WTC11 (cell line): ENCODE data around the gene SAE1. TPM values are rescaled to one million over a fixed set of nuclear protein-coding genes. Genes with fewer than 3 reads are reported as not detected.

Source experiments
- ARID4B ChIP-seq: sonication (generic); formaldehyde crosslinking; IDR thresholded peaks from 2 replicates; pipeline ENCODE4 v1.8.0; 2023; ENCODE audit warnings: missing genetic modification reagents, mild to moderate bottlenecking, borderline replicate concordance
- ESRRA ChIP-seq: sonication (generic); formaldehyde crosslinking; IDR thresholded peaks from 2 replicates; pipeline ENCODE4 v1.8.1; 2022; ENCODE audit warnings: mild to moderate bottlenecking, missing genetic modification reagents, borderline replicate concordance
- FOXK1 ChIP-seq: sonication (generic); formaldehyde crosslinking; IDR thresholded peaks from 2 replicates; pipeline ENCODE4 v1.8.0; 2022; ENCODE audit warnings: mild to moderate bottlenecking, moderate library complexity, missing genetic modification reagents
- FOXP4 ChIP-seq: sonication (generic); formaldehyde crosslinking; IDR thresholded peaks from 2 replicates; pipeline ENCODE4 v1.8.0; 2022; ENCODE audit warnings: mild to moderate bottlenecking, missing genetic modification reagents
- IRF1 ChIP-seq: sonication (generic); formaldehyde crosslinking; IDR thresholded peaks from 2 replicates; pipeline ENCODE4 v1.8.0; 2023; ENCODE audit warnings: missing genetic modification reagents
- JAZF1 ChIP-seq: fragments of 250-450 bp; sonication (Bioruptor Pico); IDR thresholded peaks from 2 replicates; pipeline ENCODE4 v1.9.0; 2021; ENCODE audit warnings: moderate library complexity, mild to moderate bottlenecking, inconsistent platforms
- MAX ChIP-seq: sonication (generic); formaldehyde crosslinking; IDR thresholded peaks from 2 replicates; pipeline ENCODE4 v1.8.0; 2022; ENCODE audit warnings: mild to moderate bottlenecking, missing genetic modification reagents
- MYBL2 ChIP-seq: sonication (generic); formaldehyde crosslinking; IDR thresholded peaks from 2 replicates; pipeline ENCODE4 v1.8.1; 2023; ENCODE audit warnings: mild to moderate bottlenecking, moderate library complexity, missing genetic modification reagents
- OVOL2 ChIP-seq: fragments of 250-450 bp; sonication (Bioruptor Pico); IDR thresholded peaks from 2 replicates; pipeline ENCODE4 v1.9.0; 2021; ENCODE audit warnings: mild to moderate bottlenecking, borderline replicate concordance
- SMAD3 ChIP-seq: sonication (generic); formaldehyde crosslinking; IDR thresholded peaks from 2 replicates; pipeline ENCODE4 v1.8.0; 2022; ENCODE audit warnings: missing genetic modification reagents, mild to moderate bottlenecking, borderline replicate concordance
- SP1 ChIP-seq: sonication (generic); formaldehyde crosslinking; conservative IDR thresholded peaks from 2 replicates; pipeline ENCODE4 v1.8.1; 2022; ENCODE audit warnings: missing genetic modification reagents
- STAT6 ChIP-seq: sonication (generic); formaldehyde crosslinking; conservative IDR thresholded peaks from 2 replicates; pipeline ENCODE4 v1.8.1; 2023; ENCODE audit warnings: mild to moderate bottlenecking, low read depth, missing genetic modification reagents, moderate library complexity
- USF2 ChIP-seq: sonication (generic); formaldehyde crosslinking; IDR thresholded peaks from 2 replicates; pipeline ENCODE4 v1.8.1; 2023; ENCODE audit warnings: mild to moderate bottlenecking, missing genetic modification reagents, moderate library complexity
- ZNF121 ChIP-seq: sonication (generic); formaldehyde crosslinking; IDR thresholded peaks from 2 replicates; pipeline ENCODE4 v1.8.0; 2023; ENCODE audit warnings: missing genetic modification reagents
- ZNF138 ChIP-seq: sonication (generic); formaldehyde crosslinking; conservative IDR thresholded peaks from 2 replicates; pipeline ENCODE4 v1.8.1; 2022; ENCODE audit warnings: mild to moderate bottlenecking, moderate library complexity, missing genetic modification reagents
- total RNA-seq: library from RNA; stranded (reverse); gene quantifications from 3 replicates; pipeline ENCODE4 v1.2.3, GENCODE V29; 2021
- TF ChIP-seq, protein P1 (sequence below): sonication (generic); formaldehyde crosslinking; IDR thresholded peaks from 2 replicates; pipeline ENCODE4 v1.8.1; 2022; ENCODE audit warnings: low read depth, missing genetic modification reagents, borderline replicate concordance
- TF ChIP-seq, protein P2 (sequence below): fragments of 250-450 bp; sonication (Bioruptor Pico); conservative IDR thresholded peaks from 2 replicates; pipeline ENCODE4 v1.9.0; 2021; ENCODE audit warnings: mild to moderate bottlenecking
- TF ChIP-seq, protein P3 (sequence below): sonication (generic); formaldehyde crosslinking; IDR thresholded peaks from 2 replicates; pipeline ENCODE4 v1.8.1; 2023; ENCODE audit warnings: mild to moderate bottlenecking, missing genetic modification reagents, borderline replicate concordance

The SAE1 gene
- total RNA-seq, 1 experiment from 2014 or later: 224 TPM

GRCh38 chr19:47231215-47232054 lies 100.8 kb downstream of the SAE1 start (continued):
- TF ChIP-seq ARID4B (CRISPR knock-in tag): 0 out of 2 replicates have a peak, but pooled peaks have one; percentile 29
- TF ChIP-seq, protein P1, sequence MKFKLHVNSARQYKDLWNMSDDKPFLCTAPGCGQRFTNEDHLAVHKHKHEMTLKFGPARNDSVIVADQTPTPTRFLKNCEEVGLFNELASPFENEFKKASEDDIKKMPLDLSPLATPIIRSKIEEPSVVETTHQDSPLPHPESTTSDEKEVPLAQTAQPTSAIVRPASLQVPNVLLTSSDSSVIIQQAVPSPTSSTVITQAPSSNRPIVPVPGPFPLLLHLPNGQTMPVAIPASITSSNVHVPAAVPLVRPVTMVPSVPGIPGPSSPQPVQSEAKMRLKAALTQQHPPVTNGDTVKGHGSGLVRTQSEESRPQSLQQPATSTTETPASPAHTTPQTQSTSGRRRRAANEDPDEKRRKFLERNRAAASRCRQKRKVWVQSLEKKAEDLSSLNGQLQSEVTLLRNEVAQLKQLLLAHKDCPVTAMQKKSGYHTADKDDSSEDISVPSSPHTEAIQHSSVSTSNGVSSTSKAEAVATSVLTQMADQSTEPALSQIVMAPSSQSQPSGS (CRISPR knock-in tag): no peak
- TF ChIP-seq SMAD3 (CRISPR knock-in tag): no peak
- no peak for TF ChIP-seq FOXP4
- peak; percentile 58; the same call in 1 of the 2 replicates for TF ChIP-seq MAX (CRISPR knock-in tag)
- TF ChIP-seq, protein P2, sequence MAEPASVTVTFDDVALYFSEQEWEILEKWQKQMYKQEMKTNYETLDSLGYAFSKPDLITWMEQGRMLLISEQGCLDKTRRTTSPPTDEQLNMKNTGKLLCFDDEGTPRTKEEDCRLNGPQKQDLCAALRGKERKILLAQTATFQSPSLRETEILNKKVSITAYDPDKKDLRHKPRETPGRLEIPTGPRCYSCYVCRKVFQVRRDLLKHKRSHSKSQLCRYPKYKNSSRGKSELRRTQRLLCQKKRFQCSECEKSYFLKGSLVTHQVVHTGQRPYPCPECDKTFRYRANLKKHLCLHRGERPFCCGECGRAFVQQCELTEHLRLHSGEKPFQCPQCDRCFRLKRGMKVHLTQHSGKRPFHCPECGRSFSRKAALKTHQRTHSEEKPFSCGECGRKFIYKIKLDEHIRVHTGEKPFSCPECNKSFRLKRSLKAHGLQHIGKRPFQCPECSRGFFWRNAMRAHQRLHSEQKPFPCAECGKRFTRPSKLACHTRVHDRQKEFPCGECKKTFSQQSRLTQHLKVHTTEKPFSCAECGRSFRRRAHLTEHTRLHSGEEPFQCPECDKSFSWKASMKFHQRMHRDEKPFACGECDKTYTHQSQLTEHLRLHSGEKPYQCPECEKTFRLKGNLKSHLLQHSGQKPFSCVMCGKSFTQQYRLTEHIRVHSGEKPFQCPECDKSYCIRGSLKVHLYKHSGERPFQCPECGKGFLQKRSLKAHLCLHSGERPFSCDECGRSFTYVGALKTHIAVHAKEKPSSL: no peak
- no peak for TF ChIP-seq STAT6
- TF ChIP-seq OVOL2 (CRISPR knock-in tag): no peak
- TF ChIP-seq ESRRA (CRISPR knock-in tag): no peak
- TF ChIP-seq USF2 (CRISPR knock-in tag): peak; percentile 82
- TF ChIP-seq SP1 (CRISPR knock-in tag): peak; percentile 88
- TF ChIP-seq ZNF121 (CRISPR knock-in tag): no peak
- no peak for TF ChIP-seq IRF1 (CRISPR knock-in tag)
- TF ChIP-seq MYBL2 (CRISPR knock-in tag): 0 out of 2 replicates have a peak, but pooled peaks have one; percentile 32
- peak; percentile 65; the same call in 1 of the 2 replicates for TF ChIP-seq FOXK1 (CRISPR knock-in tag)
- TF ChIP-seq, protein P3, sequence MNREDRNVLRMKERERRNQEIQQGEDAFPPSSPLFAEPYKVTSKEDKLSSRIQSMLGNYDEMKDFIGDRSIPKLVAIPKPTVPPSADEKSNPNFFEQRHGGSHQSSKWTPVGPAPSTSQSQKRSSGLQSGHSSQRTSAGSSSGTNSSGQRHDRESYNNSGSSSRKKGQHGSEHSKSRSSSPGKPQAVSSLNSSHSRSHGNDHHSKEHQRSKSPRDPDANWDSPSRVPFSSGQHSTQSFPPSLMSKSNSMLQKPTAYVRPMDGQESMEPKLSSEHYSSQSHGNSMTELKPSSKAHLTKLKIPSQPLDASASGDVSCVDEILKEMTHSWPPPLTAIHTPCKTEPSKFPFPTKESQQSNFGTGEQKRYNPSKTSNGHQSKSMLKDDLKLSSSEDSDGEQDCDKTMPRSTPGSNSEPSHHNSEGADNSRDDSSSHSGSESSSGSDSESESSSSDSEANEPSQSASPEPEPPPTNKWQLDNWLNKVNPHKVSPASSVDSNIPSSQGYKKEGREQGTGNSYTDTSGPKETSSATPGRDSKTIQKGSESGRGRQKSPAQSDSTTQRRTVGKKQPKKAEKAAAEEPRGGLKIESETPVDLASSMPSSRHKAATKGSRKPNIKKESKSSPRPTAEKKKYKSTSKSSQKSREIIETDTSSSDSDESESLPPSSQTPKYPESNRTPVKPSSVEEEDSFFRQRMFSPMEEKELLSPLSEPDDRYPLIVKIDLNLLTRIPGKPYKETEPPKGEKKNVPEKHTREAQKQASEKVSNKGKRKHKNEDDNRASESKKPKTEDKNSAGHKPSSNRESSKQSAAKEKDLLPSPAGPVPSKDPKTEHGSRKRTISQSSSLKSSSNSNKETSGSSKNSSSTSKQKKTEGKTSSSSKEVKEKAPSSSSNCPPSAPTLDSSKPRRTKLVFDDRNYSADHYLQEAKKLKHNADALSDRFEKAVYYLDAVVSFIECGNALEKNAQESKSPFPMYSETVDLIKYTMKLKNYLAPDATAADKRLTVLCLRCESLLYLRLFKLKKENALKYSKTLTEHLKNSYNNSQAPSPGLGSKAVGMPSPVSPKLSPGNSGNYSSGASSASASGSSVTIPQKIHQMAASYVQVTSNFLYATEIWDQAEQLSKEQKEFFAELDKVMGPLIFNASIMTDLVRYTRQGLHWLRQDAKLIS (CRISPR knock-in tag): no peak
- TF ChIP-seq ZNF138 (CRISPR knock-in tag): no peak
- TF ChIP-seq JAZF1: no peak
